Heart right ventricle (tissue), 16 donors: ENCODE measurements around the gene FGGY. TPM values are rescaled to one million over a fixed set of nuclear protein-coding genes. Genes with fewer than 3 reads are reported as not detected.
A peak's percentile ranks its signal among the peaks of the same experiment; 100 is the strongest.

Source experiments
- ATAC-seq, 8 donors: fragments of 200-7000 bp; cut with Tn5 transposase; one replicate each; pipeline ENCODE4 v1.9.1; 2020; ENCODE audit warnings: mild to moderate bottlenecking in 8 of 8, moderate library complexity in 8 of 8, moderate number of reproducible peaks in 1 of 8
- DNase-seq, 2 donors: peaks; one replicate each; pipeline ENCODE4 v3.0.0-alpha.2; 2020
- H3K27ac ChIP-seq, 10 donors: fragments of 200-600 bp; sonication (generic) in 2 of 10; one replicate each; pipeline versions ENCODE4 v1.5.0 to v1.8.0; 2020 to 2022; ENCODE audit warnings: mild to moderate bottlenecking in 3 of 10
- H3K27me3 ChIP-seq, 7 donors: fragments of 200-600 bp; one replicate each; pipeline ENCODE4 v1.8.0; 2021 to 2022; ENCODE audit warnings: mild to moderate bottlenecking in 2 of 7
- H3K36me3 ChIP-seq, 9 donors: fragments of 200-600 bp; sonication (generic) in 1 of 9; one replicate each; pipeline versions ENCODE4 v1.5.0 to v1.8.0; 2020 to 2022; ENCODE audit warnings: mild to moderate bottlenecking in 2 of 9
- H3K4me1 ChIP-seq, 9 donors: fragments of 200-600 bp; sonication (generic) in 1 of 9; one replicate each; pipeline versions ENCODE4 v1.5.0 to v1.8.0; 2020 to 2022; ENCODE audit warnings: mild to moderate bottlenecking in 4 of 9
- H3K4me3 ChIP-seq, 10 donors: fragments of 200-600 bp; sonication (generic) in 2 of 10; one replicate each; pipeline versions ENCODE4 v1.5.0 to v1.8.0; 2020 to 2022; ENCODE audit warnings: mild to moderate bottlenecking in 7 of 10, moderate library complexity in 2 of 10
- H3K9me3 ChIP-seq, 11 donors: fragments of 200-600 bp in 10 of 11; sonication (generic) in 2 of 11; one replicate each; pipeline versions ENCODE4 v1.5.0 to v1.8.0; 2013 to 2022; ENCODE audit warnings: mild to moderate bottlenecking in 2 of 11, control low read depth in 1 of 11, moderate library complexity in 1 of 11
- WGBS, 2 donors: extraction: QIAGEN DNeasy Blood & Tissue Kit; methylation state at CpG; one replicate each; pipeline ENCODE4 v1.1.7; 2013; ENCODE audit warnings: inconsistent platforms in 1 of 2; 5-methylcytosine and 5-hydroxymethylcytosine counted together
- intact Hi-C, 10 donors: fragments of 100-400 bp; cut with DNase I; formaldehyde crosslinking; loops; one replicate each; pipeline versions ENCODE4 v1.11.1 to v1.14.2; 2022
- polyA plus RNA-seq, 2 donors: library from polyadenylated mRNA; stranded (reverse); fragments of 200-250 nt; gene quantifications; one replicate each; pipeline ENCODE4 v1.2.3, GENCODE V29; 2013
- total RNA-seq, 10 donors: library from RNA; stranded (reverse); fragmentation: NEBNext Ultra II Directional in 3 of 10; extraction: Animal tissue kit (Norgen Biotek cat#: 25700) in 3 of 10; gene quantifications; one replicate each; pipeline versions ENCODE4 v1.2.1 to v1.2.4, GENCODE V29; 2021 to 2023
- TF ChIP-seq, protein P1 (sequence below), 9 donors: fragments of 200-600 bp; sonication (generic) in 2 of 9; IDR thresholded peaks; one replicate each; pipeline versions ENCODE4 v1.5.0 to v1.8.0; 2021 to 2022; ENCODE audit warnings: antibody characterized with exemption in 9 of 9, mild to moderate bottlenecking in 5 of 9, moderate library complexity in 1 of 9
- donor health status: Arrhythmogenic right ventricular cardiomyopathy.
- donor health status: ischemic (EF 13 %, LVEDD 7.1; RV severe dilation, severe dysfunction).
- donor health status: healthy with polysubstance abuse.
- donor health status: DM: no; HTN: yes; CAD: no.
- donor health status: DM: no; HTN: no; CAD: no.
- donor health status: ischemic (EF 25% LVEDD 6.9; RV normal size, moderate dysfunction).
- donor health status: ischemic (EF 25% LVEDD 5.7; RV mildly dilated, moderate dysfunction).
- donor health status: healthy.
- donor health status: DM: yes; HTN: yes; CAD: no.
- donor health status: Ischemic cardiomyopathy.
- donor health status: ischemic (EF 35%, LVEDD 5.7; RV mildly dilated, moderate dysfunction).
- donor health status: nonischemic (EF 11% LVEDD 7.7; RV severe dilation, severe dysfunction).
- donor health status: DM: yes; HTN: yes; CAD: no.
- donor health status: PGD.
- donor health status: ischemic (EF 29% LVEDD 5.4; RV normal size, mild dysfunction).
- donor health status: nonischemic (EF 23%, LVEDD 6.1; RV moderate dilation, normal function).

The FGGY gene
- total and polyA plus RNA-seq, 12 donors, result 3.1 to 51.8 (median 34.7) TPM

DNA sequence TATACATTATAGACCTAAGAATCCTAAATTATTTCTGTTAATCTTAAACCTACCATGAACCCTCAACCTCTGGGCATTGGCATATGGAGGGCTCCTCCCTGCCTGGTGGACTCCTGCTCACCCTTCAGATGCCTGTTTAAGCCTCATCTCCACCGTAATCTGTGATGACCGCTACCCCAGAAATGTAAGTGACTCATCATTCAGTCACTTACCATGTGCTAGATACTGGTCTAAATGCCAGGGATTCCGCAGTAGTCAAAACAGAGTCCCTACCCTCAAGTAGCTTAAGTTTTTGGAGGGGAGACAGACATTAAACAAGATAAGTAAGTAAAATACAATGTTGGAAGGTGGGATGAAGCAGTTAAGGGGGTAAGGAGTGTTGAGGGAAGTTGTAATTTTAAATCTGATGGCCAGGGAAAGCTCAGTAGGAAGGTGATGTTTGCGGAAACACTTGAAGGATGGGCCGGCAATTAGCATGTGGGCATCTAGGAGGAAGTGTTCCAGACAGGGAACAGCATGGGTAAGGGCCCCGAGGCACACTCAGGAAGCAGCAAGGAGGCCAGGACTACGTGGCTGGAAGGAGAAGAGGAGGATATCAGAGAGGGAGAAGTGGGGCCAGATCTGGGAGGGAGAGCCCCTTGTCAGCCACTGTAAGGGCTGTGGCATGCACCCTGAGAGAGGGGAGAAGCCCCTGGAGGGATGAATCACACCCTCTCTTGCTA is 376.1 kb downstream of the FGGY start:
- intact Hi-C loops, result loop anchor here in 1 of 10 donors (10.0 kb wide), 1 partner anchor 308 kb away; no protein-coding TSS in a partner anchor
- 81 to 88% methylated on average over 7 of the region's 7 CpGs for WGBS, 2 donors
- ATAC-seq (no peak), DNase-seq (no peak)
- H3K4me1 ChIP-seq, result peaks cover 0 to 78% (median 25%) of the 10 kb centered on the region in 9 donors
- H3K36me3 ChIP-seq, result no peaks in the 10 kb centered on the region
- peak overlapping the region in 1 of 10 donors; percentile 73 for H3K27ac ChIP-seq
- TF ChIP-seq, protein P1, sequence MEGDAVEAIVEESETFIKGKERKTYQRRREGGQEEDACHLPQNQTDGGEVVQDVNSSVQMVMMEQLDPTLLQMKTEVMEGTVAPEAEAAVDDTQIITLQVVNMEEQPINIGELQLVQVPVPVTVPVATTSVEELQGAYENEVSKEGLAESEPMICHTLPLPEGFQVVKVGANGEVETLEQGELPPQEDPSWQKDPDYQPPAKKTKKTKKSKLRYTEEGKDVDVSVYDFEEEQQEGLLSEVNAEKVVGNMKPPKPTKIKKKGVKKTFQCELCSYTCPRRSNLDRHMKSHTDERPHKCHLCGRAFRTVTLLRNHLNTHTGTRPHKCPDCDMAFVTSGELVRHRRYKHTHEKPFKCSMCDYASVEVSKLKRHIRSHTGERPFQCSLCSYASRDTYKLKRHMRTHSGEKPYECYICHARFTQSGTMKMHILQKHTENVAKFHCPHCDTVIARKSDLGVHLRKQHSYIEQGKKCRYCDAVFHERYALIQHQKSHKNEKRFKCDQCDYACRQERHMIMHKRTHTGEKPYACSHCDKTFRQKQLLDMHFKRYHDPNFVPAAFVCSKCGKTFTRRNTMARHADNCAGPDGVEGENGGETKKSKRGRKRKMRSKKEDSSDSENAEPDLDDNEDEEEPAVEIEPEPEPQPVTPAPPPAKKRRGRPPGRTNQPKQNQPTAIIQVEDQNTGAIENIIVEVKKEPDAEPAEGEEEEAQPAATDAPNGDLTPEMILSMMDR (IDR thresholded peaks at IDR 0.05), result no peak
- H3K4me3 ChIP-seq, result no peak overlapping the region
- H3K27me3 ChIP-seq, result no peaks in the 10 kb centered on the region
- no peaks in the 10 kb centered on the region for H3K9me3 ChIP-seq

DNA sequence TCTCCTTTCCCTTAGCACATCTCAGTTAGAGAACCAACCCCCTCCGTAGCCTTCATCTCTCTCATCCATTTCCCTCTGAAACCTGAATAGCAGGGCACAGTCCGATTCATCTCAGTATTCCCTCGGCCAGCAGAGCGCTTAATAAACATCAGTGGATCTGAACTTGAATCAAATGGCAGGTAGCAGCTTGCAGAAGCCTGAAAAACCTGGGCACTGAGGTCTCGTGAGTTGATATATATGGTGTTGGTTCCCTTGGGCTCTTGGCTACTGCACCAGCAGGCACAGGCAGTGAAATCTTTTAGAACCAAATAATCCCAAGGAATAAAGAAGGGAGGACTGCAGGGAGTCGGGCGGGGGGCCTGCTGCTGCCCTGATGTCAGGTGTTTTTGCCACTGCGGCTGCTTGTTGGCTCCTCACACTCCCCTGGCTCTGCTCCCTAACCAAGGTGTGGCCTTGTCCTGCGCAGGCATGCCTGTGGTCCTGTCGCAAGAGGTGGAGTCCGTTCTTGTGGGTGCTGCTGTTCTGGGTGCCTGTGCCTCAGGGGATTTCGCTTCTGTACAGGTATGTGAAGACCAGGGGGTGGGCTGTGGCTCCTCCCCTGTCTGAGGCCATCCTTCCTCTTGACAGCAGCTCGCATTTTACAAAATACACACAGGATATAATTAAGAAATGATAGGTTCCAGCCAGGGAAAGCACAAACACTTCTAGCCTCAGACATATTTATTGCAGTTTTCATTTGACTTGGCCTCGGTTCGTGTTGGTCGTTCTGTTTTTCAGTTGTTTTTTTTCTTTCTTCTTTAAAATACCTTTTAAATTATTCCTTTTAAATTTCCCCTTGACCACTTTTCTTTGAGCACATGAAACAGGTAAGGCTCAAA is 376.9 kb downstream of the FGGY start:
- WGBS, 2 donors, result 85 to 88% methylated on average over 16 of the region's 16 CpGs
- Histone ChIP-seq H3K9me3 (no peaks in the 10 kb centered on the region), H3K4me1 (peaks cover 0 to 86% (median 30%) of the 10 kb centered on the region in 9 donors), H3K27ac (peak overlapping the region in 8 of 10 donors; percentile 3 to 73 (median 17)), H3K36me3 (no peaks in the 10 kb centered on the region), H3K4me3 (no peak overlapping the region), H3K27me3 (no peaks in the 10 kb centered on the region)
- intact Hi-C loops, result loop anchor here in 1 of 10 donors (10.0 kb wide), 1 partner anchor 309 kb away; no protein-coding TSS in a partner anchor
- TF ChIP-seq, protein P1 (IDR thresholded peaks at IDR 0.05), result no peak
- ATAC-seq, result peak in 2 of 8 donors; percentile 2 to 14
- no peak for DNase-seq

GRCh38 chr1:59674595-59674994 is 377.7 kb downstream of the FGGY start:
- Histone ChIP-seq H3K4me3 (no peak overlapping the region), H3K27ac (peak overlapping the region in 8 of 10 donors; percentile 16 to 73 (median 32)), H3K9me3 (no peaks in the 10 kb centered on the region), H3K27me3 (no peaks in the 10 kb centered on the region), H3K4me1 (peaks cover 0 to 86% (median 26%) of the 10 kb centered on the region in 9 donors), H3K36me3 (no peaks in the 10 kb centered on the region)
- ATAC-seq (peak in 7 of 8 donors; percentile 44 to 58 (median 55)), DNase-seq (no peak)
- TF ChIP-seq, protein P1 (IDR thresholded peaks at IDR 0.05), result no peak
- WGBS, 2 donors, result 72 to 73% methylated on average over 2 of the region's 2 CpGs
- intact Hi-C loops, result loop anchor here in 1 of 10 donors (10.0 kb wide), 1 partner anchor 310 kb away; no protein-coding TSS in a partner anchor

GRCh38 chr1:59675936-59676335 is 379.0 kb downstream of the FGGY start:
- WGBS, 2 donors, result 91 to 92% methylated on average over 2 of the region's 2 CpGs
- Histone ChIP-seq H3K4me1 (peaks cover 0 to 74% (median 12%) of the 10 kb centered on the region in 9 donors), H3K9me3 (no peaks in the 10 kb centered on the region), H3K27me3 (no peaks in the 10 kb centered on the region), H3K4me3 (no peak overlapping the region), H3K27ac (peak overlapping the region in 1 of 10 donors; percentile 3), H3K36me3 (no peaks in the 10 kb centered on the region)
- ATAC-seq, result no peak
- intact Hi-C loops, result loop anchor here in 1 of 10 donors (10.0 kb wide), 1 partner anchor 311 kb away; no protein-coding TSS in a partner anchor
- TF ChIP-seq, protein P1 (IDR thresholded peaks at IDR 0.05), result no peak
- DNase-seq, result no peak
